ENCODE results near the gene LIPC. TPM values are rescaled to one million over a fixed set of nuclear protein-coding genes. Genes with fewer than 3 reads are reported as not detected.

LIPC gene
- total RNA-seq, 2 donors from 2014 or later, result not detected

DNA sequence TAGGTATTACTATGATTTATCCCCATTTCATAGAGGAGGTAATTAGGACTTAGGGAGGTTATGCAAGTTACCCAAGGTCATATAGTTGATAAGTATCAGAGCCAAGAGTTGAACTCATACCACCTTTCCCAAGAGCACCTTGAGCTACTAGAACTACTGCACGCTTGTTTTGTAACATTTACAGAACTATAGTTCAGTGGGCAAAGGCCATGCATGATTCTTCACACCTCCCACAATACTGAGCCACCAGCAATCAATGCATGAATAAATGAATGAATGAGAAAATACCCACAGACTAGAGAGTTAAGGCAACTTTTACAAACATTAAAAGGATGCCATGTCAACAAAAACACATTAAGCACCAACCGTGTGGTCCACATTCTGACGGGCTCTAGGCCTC, 46.8 kb downstream of the LIPC start:
- no peaks in the 10 kb centered on the region for H3K9me3 ChIP-seq
- TF ChIP-seq, protein P1, sequence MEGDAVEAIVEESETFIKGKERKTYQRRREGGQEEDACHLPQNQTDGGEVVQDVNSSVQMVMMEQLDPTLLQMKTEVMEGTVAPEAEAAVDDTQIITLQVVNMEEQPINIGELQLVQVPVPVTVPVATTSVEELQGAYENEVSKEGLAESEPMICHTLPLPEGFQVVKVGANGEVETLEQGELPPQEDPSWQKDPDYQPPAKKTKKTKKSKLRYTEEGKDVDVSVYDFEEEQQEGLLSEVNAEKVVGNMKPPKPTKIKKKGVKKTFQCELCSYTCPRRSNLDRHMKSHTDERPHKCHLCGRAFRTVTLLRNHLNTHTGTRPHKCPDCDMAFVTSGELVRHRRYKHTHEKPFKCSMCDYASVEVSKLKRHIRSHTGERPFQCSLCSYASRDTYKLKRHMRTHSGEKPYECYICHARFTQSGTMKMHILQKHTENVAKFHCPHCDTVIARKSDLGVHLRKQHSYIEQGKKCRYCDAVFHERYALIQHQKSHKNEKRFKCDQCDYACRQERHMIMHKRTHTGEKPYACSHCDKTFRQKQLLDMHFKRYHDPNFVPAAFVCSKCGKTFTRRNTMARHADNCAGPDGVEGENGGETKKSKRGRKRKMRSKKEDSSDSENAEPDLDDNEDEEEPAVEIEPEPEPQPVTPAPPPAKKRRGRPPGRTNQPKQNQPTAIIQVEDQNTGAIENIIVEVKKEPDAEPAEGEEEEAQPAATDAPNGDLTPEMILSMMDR (IDR thresholded peaks at IDR 0.05), result no peak
- DNase-seq (ENCODE audit: low spot score) (no peak), ATAC-seq (ENCODE audit: insufficient number of reproducible peaks, low FRiP score, low read depth) (no peak)
- H3K27me3 ChIP-seq (replicated peaks; ENCODE audit: insufficient read depth), result no peaks in the 10 kb centered on the region
- H3K36me3 ChIP-seq, result no peaks in the 10 kb centered on the region
- H3K4me1 ChIP-seq (ENCODE audit: control insufficient read depth in 1 of 2, low read depth in 2 of 2), result peaks cover 2 to 16% of the 10 kb centered on the region in 2 donors
- no peak overlapping the region for H3K27ac ChIP-seq
- no peak overlapping the region for H3K4me3 ChIP-seq

DNA sequence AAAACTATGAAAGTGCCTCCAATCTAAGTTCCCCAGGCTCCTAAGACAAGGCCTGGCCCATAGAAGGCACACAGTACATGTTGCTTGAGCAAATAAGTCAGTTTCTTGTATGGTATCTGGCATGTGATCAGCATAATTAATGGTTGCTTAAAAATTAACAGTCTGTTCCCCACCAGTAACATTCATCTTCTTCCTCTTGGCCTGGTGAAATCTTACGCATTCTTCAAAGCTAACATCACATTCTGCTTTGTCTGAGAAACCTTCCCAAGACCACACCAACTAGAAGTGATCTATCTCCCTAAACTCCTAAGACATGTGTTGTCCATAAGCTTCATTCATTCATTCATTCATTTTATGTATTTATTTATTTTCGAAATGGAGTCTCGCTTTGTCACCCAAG, 48.1 kb downstream of the LIPC start:
- Histone ChIP-seq H3K4me3 (no peak overlapping the region), H3K27me3 (replicated peaks; ENCODE audit: insufficient read depth) (no peaks in the 10 kb centered on the region), H3K9me3 (no peaks in the 10 kb centered on the region), H3K4me1 (ENCODE audit: control insufficient read depth in 1 of 2, low read depth in 2 of 2) (peaks cover 2 to 12% of the 10 kb centered on the region in 2 donors), H3K27ac (no peak overlapping the region), H3K36me3 (no peaks in the 10 kb centered on the region)
- TF ChIP-seq, protein P1 (IDR thresholded peaks at IDR 0.05), result no peak
- DNase-seq (ENCODE audit: low spot score) (no peak), ATAC-seq (ENCODE audit: insufficient number of reproducible peaks, low FRiP score, low read depth) (no peak)

DNA sequence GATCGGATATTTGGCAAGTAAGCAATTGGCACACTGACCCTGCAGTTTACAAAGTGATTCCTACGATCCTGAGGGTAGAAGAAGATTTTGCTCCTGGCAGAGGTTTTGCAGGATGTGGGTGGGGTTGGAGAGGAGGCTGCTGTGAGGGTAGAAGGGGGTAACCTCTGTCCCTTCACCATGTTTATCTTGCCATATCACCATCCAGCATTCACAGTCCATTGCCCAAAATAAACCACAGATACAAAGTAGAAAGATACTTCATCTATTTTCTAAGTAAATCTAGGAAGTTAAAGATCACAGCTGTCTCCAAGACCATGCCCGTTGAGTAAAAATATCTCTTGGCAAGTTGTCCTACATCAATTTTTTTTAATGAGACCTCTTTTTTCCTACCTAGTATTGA, 51.6 kb downstream of the LIPC start:
- Histone ChIP-seq H3K4me1 (ENCODE audit: control insufficient read depth in 1 of 2, low read depth in 2 of 2) (peaks cover 0 to 10% of the 10 kb centered on the region in 2 donors), H3K9me3 (no peaks in the 10 kb centered on the region), H3K36me3 (no peaks in the 10 kb centered on the region), H3K27ac (no peak overlapping the region), H3K27me3 (replicated peaks; ENCODE audit: insufficient read depth) (no peaks in the 10 kb centered on the region), H3K4me3 (no peak overlapping the region)
- DNase-seq (ENCODE audit: low spot score) (no peak), ATAC-seq (ENCODE audit: insufficient number of reproducible peaks, low FRiP score, low read depth) (no peak)
- TF ChIP-seq, protein P1 (IDR thresholded peaks at IDR 0.05), result no peak

DNA sequence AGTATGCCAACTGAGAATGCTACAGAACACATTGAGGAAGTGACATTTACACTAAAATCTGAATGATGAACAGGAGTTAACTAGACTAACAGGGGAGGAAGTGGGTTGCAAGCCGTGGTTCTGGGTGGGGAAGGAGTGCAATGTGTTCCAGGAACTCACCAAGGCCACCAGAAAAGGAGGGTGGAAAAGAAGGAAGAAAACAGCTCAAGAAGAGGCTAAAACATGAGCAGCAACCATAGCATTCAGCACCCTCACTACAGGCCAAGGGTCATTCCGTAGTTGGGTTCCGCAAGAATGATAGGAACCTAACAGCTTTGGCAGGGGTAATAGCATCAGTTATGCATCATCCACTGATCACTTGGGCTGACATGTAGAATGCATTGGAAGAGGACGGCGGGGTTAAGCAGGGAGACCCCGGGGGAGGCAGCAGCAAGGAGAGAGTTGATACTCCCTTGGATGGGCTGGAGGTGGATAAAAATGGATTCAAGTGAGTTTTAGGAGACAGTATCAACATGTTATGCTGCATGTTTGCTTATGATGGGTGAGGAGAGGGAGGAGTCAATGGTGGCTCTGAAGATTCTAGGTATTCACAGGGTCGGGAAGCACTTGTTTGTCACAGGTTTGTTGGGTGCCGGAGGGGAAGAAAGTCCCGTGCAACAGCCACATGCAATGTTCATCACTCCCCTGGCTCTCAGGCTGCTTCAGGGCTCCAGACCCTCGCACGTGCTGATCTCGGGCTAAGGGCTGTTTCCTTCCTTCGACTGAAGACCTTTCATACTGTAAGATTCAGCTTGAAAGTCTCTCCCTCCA, 53.2 kb downstream of the LIPC start:
- Histone ChIP-seq H3K27ac (no peak overlapping the region), H3K9me3 (peaks cover 3% of the 10 kb centered on the region), H3K27me3 (replicated peaks; ENCODE audit: insufficient read depth) (no peaks in the 10 kb centered on the region), H3K36me3 (no peaks in the 10 kb centered on the region), H3K4me1 (ENCODE audit: control insufficient read depth in 1 of 2, low read depth in 2 of 2) (peaks cover 0 to 14% of the 10 kb centered on the region in 2 donors), H3K4me3 (no peak overlapping the region)
- TF ChIP-seq, protein P1 (IDR thresholded peaks at IDR 0.05), result no peak
- no peak for DNase-seq (ENCODE audit: low spot score)
- no peak for ATAC-seq (ENCODE audit: insufficient number of reproducible peaks, low FRiP score, low read depth)

DNA sequence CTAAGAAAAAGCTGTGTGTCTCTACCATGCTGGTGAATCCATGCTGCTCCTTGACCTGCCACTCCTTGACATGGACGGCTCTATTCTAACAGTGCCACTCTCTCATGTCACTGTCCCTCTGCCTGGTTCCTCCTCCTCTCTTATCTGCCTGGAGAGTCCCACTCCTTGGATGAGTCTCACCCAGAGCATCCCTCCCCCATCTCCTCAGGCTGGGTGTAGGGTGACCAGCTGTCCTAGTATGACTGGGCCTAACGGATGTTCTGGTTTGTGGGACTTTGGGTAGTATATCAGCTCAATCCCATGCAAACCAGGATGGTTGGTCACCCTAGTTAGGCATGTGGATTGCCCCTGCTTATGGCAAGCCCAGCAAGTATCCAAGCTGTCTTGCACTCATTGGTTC, 54.3 kb downstream of the LIPC start:
- peaks cover 3% of the 10 kb centered on the region for H3K9me3 ChIP-seq
- no peaks in the 10 kb centered on the region for H3K27me3 ChIP-seq (replicated peaks; ENCODE audit: insufficient read depth)
- H3K4me1 ChIP-seq (ENCODE audit: control insufficient read depth in 1 of 2, low read depth in 2 of 2), result peaks cover 0 to 25% of the 10 kb centered on the region in 2 donors
- no peaks in the 10 kb centered on the region for H3K36me3 ChIP-seq
- DNase-seq (ENCODE audit: low spot score) (no peak), ATAC-seq (ENCODE audit: insufficient number of reproducible peaks, low FRiP score, low read depth) (no peak)
- no peak overlapping the region for H3K27ac ChIP-seq
- TF ChIP-seq, protein P1 (IDR thresholded peaks at IDR 0.05), result no peak
- H3K4me3 ChIP-seq, result no peak overlapping the region

All from thoracic aorta (tissue), 2 donors.